AG04449 (cell line): ENCODE measurements around the gene USP32.

Experiments used
- CTCF ChIA-PET: fragments of 350-600 bp; formaldehyde crosslinking; extraction: SDS; loops from one replicate; lab custom pipeline; 2021; ENCODE audit warnings: antibody characterized with exemption; lab: Yijun Ruan, JAX
- POLR2A ChIA-PET: fragments of 400-600, 350-600 bp; formaldehyde crosslinking; extraction: SDS; loops from one replicate; lab custom pipeline; 2020; ENCODE audit warnings: antibody characterized with exemption, inconsistent platforms; lab: Yijun Ruan, JAX
- DNase-seq: peaks from one replicate; pipeline ENCODE4 v3.0.0-alpha.2; 2010; ENCODE audit warnings: low read depth, low spot score
- H3K4me3 ChIP-seq: 2 replicates; pipeline ENCODE4 v1.5.1; 2011; ENCODE audit warnings: low read depth, mild to moderate bottlenecking, control low read depth, low read length
- CTCF ChIP-seq: IDR thresholded peaks from one replicate; pipeline ENCODE4 v1.5.1; 2011; ENCODE audit warnings: mild to moderate bottlenecking, moderate library complexity, low read length, control low read depth, inconsistent platforms; ENCODE audit not compliant: insufficient read depth; ENCODE audit errors: missing control alignments

Gene USP32

GRCh38 chr17:60284709-60285108, 107.2 kb downstream of the USP32 start:
- POLR2A ChIA-PET = no interaction called here
- TF ChIP-seq CTCF = no peak
- H3K4me3 ChIP-seq = no peak overlapping the region
- no peak for DNase-seq
- CTCF ChIA-PET = no interaction called here

GRCh38 chr17:60283816-60284215, 108.1 kb downstream of the USP32 start:
- POLR2A ChIA-PET = no interaction called here
- CTCF ChIA-PET = no interaction called here
- H3K4me3 ChIP-seq = no peak overlapping the region
- no peak for TF ChIP-seq CTCF
- DNase-seq = no peak

GRCh38 chr17:60280673-60281072, 111.3 kb downstream of the USP32 start:
- ChIA-PET POLR2A (no interaction called here), CTCF (interaction anchor here (1.1 to 1.3 kb wide), 2 partner anchors 9 to 51 kb away, joined by 3 to 4 read pairs; no protein-coding TSS in a partner anchor)
- no peak overlapping the region for H3K4me3 ChIP-seq
- no peak for TF ChIP-seq CTCF
- DNase-seq = no peak

- TF ChIP-seq CTCF = no peak
- CTCF ChIA-PET = no interaction called here
These were observed 113.7 kb downstream of the USP32 start for GRCh38 chr17:60278237-60278636.

GRCh38 chr17:60277258-60277657, 114.7 kb downstream of the USP32 start:
- TF ChIP-seq CTCF = no peak
- DNase-seq = no peak
- CTCF ChIA-PET = interaction anchor here (0.6 kb wide), 1 partner anchor 20 kb away, joined by 3 read pairs; no protein-coding TSS in a partner anchor
- no peak overlapping the region for H3K4me3 ChIP-seq
- POLR2A ChIA-PET = no interaction called here

More at GRCh38 chr17:60278237-60278636, 113.7 kb downstream of the USP32 start:
- POLR2A ChIA-PET = no interaction called here
- H3K4me3 ChIP-seq = no peak overlapping the region
- DNase-seq = no peak

- POLR2A ChIA-PET = no interaction called here
- CTCF ChIA-PET = no interaction called here
- no peak for DNase-seq
- no peak for TF ChIP-seq CTCF
- H3K4me3 ChIP-seq = no peak overlapping the region
These were observed 122.5 kb downstream of the USP32 start for GRCh38 chr17:60269417-60269816.
